HepG2 (cell line): ENCODE measurements around the gene PTPRCAP. TPM values are rescaled to one million over a fixed set of nuclear protein-coding genes. Genes with fewer than 3 reads are reported as not detected.

Experiments used
- ATAC-seq: fragments of 200-7000 bp; cut with Tn5 transposase; 3 replicates; pipeline ENCODE4 v1.9.1; 2020; ENCODE audit warnings: mild to moderate bottlenecking, moderate library complexity
- BruUV-seq: library from RNA; stranded (reverse); fragments of 400-500 nt; replicated peaks from 2 replicates; lab custom pipeline; 2021; lab: Mats Ljungman, UMichigan
- CTCF ChIA-PET: fragments of 300-600 bp; formaldehyde crosslinking; extraction: SDS; loops from one replicate; lab custom pipeline; 2021; ENCODE audit warnings: low total read pairs, inconsistent platforms, low intra/inter-chr PET ratio; lab: Yijun Ruan, JAX
- POLR2A ChIA-PET: fragments of 350-600 bp; sonication (Branson Sonifier 250); formaldehyde crosslinking; loops from one replicate; lab custom pipeline; 2020; ENCODE audit warnings: antibody characterized with exemption, inconsistent platforms; lab: Yijun Ruan, JAX
- DNase-seq: peaks from one replicate; pipeline ENCODE4 v3.0.0-alpha.2; 2015; ENCODE audit warnings: low spot score
- FAIRE-seq: peaks from 3 replicates; lab custom pipeline; 2011; peaks lifted over from hg19 to GRCh38; lab: Jason Lieb, UNC
- H2AFZ ChIP-seq: one replicate; pipeline ENCODE4 v1.6.1; 2011; ENCODE audit warnings: low read length, inconsistent platforms
- H3K27ac ChIP-seq: fragments of 300-600 bp; 3 replicates; pipeline ENCODE4 v1.8.0; 2011; ENCODE audit warnings: mixed run types, mild to moderate bottlenecking, mixed read lengths, low read length, inconsistent platforms; ENCODE audit not compliant: insufficient read depth; ENCODE audit errors: extremely low read length
- H3K27me3 ChIP-seq, 2 experiments: fragments of 200-600 bp in 1 of 2; 2 replicates in 1 of 2; 3 replicates in 1 of 2; pipeline versions ENCODE4 v1.6.0 to v1.8.0; 2011; ENCODE audit warnings: low read length in 2 of 2, mild to moderate bottlenecking in 2 of 2, moderate library complexity in 2 of 2, inconsistent platforms in 1 of 2; ENCODE audit not compliant: insufficient read depth in 2 of 2, control insufficient read depth in 1 of 2
- H3K36me3 ChIP-seq, 2 experiments: fragments of 200-600 bp in 1 of 2; replicated peaks in 1 of 2; 2 replicates in 1 of 2; 3 replicates in 1 of 2; pipeline versions ENCODE4 v1.5.1 to v1.8.0; 2011; ENCODE audit warnings: low read length in 2 of 2, inconsistent platforms in 1 of 2; ENCODE audit not compliant: insufficient read depth in 2 of 2, control insufficient read depth in 1 of 2
- H3K4me1 ChIP-seq: 2 replicates; pipeline ENCODE4 v1.5.1; 2012; ENCODE audit warnings: low read length, inconsistent platforms; ENCODE audit not compliant: insufficient read depth
- H3K4me2 ChIP-seq: 2 replicates; pipeline ENCODE4 v1.6.0; 2011; ENCODE audit warnings: low read depth, low read length, inconsistent platforms
- H3K4me3 ChIP-seq, 3 experiments: fragments of 200-600 bp in 1 of 3; sonication (generic), shearing (Covaris generic) in 1 of 3; replicated peaks in 1 of 3; 2 replicates each; pipeline ENCODE4 v1.5.1; 2011 to 2016; ENCODE audit warnings: low read length in 3 of 3, inconsistent platforms in 2 of 3, low read depth in 2 of 3, mild to moderate bottlenecking in 2 of 3, control low read depth in 1 of 3, mixed read lengths in 1 of 3; ENCODE audit not compliant: insufficient read depth in 1 of 3
- H3K79me2 ChIP-seq: one replicate; pipeline ENCODE4 v1.6.1; 2011; ENCODE audit warnings: low read length, inconsistent platforms; ENCODE audit not compliant: insufficient read depth
- H3K9ac ChIP-seq: 2 replicates; pipeline ENCODE4 v1.6.0; 2011; ENCODE audit warnings: mild to moderate bottlenecking, low read depth, low read length, inconsistent platforms; ENCODE audit not compliant: insufficient read depth
- H3K9me3 ChIP-seq: 2 replicates; pipeline ENCODE4 v1.5.1; 2012; ENCODE audit warnings: mild to moderate bottlenecking, low read length
- H4K20me1 ChIP-seq: 2 replicates; pipeline ENCODE4 v1.6.0; 2011; ENCODE audit warnings: inconsistent platforms, mild to moderate bottlenecking, low read length, moderate library complexity; ENCODE audit not compliant: insufficient read depth
- MIER3 ChIP-seq: IDR thresholded peaks from 2 replicates; pipeline ENCODE4 v1.6.1; 2016; ENCODE audit warnings: missing compliant biosample characterization, borderline replicate concordance
- WGBS: methylation state at CpG from one replicate; pipeline ENCODE4 v1.1.6; 2017; ENCODE audit warnings: low lambda C conversion rate; 5-methylcytosine and 5-hydroxymethylcytosine counted together
- in situ Hi-C: cut with HindIII; loops from 2 replicates; pipeline ENCODE4 v1.10.0; 2017; ENCODE audit warnings: low pct_unique_long_range_greater_than_20kb; ENCODE audit not compliant: extremely low pct_ligation_motif_present
- intact Hi-C: fragments of 100-400 bp; cut with micrococcal nuclease; formaldehyde crosslinking; loops from one replicate; pipeline ENCODE4 v1.10.0; 2022; ENCODE audit not compliant: unreplicated experiment
- polyA plus RNA-seq, 8 experiments: library from polyadenylated mRNA; depleted of rRNA in 3 of 8; stranded (reverse) in 7 of 8; unstranded in 1 of 8; fragments of >200 nt; fragmentation: Illumina TruSeq in 4 of 8; extraction: Trizol in 4 of 8; gene quantifications; 2 replicates each; pipeline versions ENCODE4 v1.2.1 to v1.2.3, GENCODE V29; 2011 to 2016; ENCODE audit warnings: low read depth in 4 of 8, missing spikeins in 1 of 8, mixed read lengths in 1 of 8; ENCODE audit not compliant: insufficient read depth in 1 of 8
- total RNA-seq, 5 experiments: library from RNA; depleted of rRNA; stranded (reverse); fragments of >200 nt; fragmentation: Illumina TruSeq; extraction: Trizol; gene quantifications; 2 replicates each; pipeline ENCODE4 v1.2.3, GENCODE V29; 2016; ENCODE audit warnings: low read depth in 1 of 5
- TF ChIP-seq, protein P1 (sequence below): sonication (generic); formaldehyde crosslinking; IDR thresholded peaks from 2 replicates; pipeline ENCODE4 v1.4.0; 2020; ENCODE audit warnings: missing genetic modification reagents, borderline replicate concordance
- TF ChIP-seq, protein P2 (sequence below): sonication (generic); formaldehyde crosslinking; IDR thresholded peaks from 2 replicates; pipeline ENCODE4 v1.5.1; 2020; ENCODE audit warnings: mild to moderate bottlenecking, missing genetic modification reagents, moderate library complexity

Gene PTPRCAP
- total and polyA plus RNA-seq, 2 of the 13 experiments (the other 11 are each of a cell fraction or from before 2014, with no cell fraction given), result 0.60 to 0.70 TPM

DNA sequence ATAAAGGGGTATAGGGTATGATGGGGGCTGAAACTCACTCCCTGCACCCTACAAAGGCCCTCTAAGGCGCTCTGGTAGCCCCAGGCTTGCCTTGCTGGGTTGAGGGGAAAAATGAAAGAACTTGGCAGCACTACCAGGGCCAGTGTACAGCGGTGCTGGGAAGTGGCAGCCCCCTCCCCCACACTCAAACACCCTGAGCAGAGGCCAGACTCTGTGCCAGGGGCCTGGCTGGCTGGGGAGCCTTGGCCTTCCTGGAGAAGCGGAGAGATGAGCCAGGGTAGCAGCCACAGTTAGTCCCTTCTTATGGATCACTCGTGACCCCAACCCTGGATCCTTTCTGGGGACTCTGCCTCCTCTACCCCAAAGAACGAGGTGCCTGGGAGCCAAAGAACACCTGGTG is 28.9 kb upstream of the PTPRCAP start:
- POLR2A ChIA-PET, result interaction anchor here (2.2 to 2.5 kb wide), 2 partner anchors 65 to 75 kb away, joined by 10 to 16 read pairs; partner anchors contain the start of genes PPP1CA and RAD9A
- H3K27me3 ChIP-seq, result no peaks in the 10 kb centered on the region
- no peak overlapping the region for H3K4me3 ChIP-seq
- ATAC-seq (no peak), FAIRE-seq (no peak), DNase-seq (no peak)
- no peak overlapping the region for H2AFZ ChIP-seq
- 94% methylated on average over 5 of the region's 5 CpGs for WGBS
- no peaks in the 10 kb centered on the region for H3K79me2 ChIP-seq
- in situ Hi-C loops (loop anchor here (5.0 kb wide), 1 partner anchor 64 kb away; the partner anchor contains the start of genes PPP1CA and TBC1D10C), intact Hi-C loops (no loop called here)
- no peak overlapping the region for H3K27ac ChIP-seq
- no peaks in the 10 kb centered on the region for H3K9me3 ChIP-seq
- no peaks in the 10 kb centered on the region for H4K20me1 ChIP-seq
- CTCF ChIA-PET, result no interaction called here
- H3K4me2 ChIP-seq, result no peak overlapping the region
- peaks cover 56% of the 10 kb centered on the region for H3K4me1 ChIP-seq
- no peak for TF ChIP-seq MIER3 (CRISPR knock-in tag)
- TF ChIP-seq, protein P1, sequence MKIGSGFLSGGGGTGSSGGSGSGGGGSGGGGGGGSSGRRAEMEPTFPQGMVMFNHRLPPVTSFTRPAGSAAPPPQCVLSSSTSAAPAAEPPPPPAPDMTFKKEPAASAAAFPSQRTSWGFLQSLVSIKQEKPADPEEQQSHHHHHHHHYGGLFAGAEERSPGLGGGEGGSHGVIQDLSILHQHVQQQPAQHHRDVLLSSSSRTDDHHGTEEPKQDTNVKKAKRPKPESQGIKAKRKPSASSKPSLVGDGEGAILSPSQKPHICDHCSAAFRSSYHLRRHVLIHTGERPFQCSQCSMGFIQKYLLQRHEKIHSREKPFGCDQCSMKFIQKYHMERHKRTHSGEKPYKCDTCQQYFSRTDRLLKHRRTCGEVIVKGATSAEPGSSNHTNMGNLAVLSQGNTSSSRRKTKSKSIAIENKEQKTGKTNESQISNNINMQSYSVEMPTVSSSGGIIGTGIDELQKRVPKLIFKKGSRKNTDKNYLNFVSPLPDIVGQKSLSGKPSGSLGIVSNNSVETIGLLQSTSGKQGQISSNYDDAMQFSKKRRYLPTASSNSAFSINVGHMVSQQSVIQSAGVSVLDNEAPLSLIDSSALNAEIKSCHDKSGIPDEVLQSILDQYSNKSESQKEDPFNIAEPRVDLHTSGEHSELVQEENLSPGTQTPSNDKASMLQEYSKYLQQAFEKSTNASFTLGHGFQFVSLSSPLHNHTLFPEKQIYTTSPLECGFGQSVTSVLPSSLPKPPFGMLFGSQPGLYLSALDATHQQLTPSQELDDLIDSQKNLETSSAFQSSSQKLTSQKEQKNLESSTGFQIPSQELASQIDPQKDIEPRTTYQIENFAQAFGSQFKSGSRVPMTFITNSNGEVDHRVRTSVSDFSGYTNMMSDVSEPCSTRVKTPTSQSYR (CRISPR knock-in tag), result peak; percentile 58; the same call in 1 of the 2 replicates
- TF ChIP-seq, protein P2, sequence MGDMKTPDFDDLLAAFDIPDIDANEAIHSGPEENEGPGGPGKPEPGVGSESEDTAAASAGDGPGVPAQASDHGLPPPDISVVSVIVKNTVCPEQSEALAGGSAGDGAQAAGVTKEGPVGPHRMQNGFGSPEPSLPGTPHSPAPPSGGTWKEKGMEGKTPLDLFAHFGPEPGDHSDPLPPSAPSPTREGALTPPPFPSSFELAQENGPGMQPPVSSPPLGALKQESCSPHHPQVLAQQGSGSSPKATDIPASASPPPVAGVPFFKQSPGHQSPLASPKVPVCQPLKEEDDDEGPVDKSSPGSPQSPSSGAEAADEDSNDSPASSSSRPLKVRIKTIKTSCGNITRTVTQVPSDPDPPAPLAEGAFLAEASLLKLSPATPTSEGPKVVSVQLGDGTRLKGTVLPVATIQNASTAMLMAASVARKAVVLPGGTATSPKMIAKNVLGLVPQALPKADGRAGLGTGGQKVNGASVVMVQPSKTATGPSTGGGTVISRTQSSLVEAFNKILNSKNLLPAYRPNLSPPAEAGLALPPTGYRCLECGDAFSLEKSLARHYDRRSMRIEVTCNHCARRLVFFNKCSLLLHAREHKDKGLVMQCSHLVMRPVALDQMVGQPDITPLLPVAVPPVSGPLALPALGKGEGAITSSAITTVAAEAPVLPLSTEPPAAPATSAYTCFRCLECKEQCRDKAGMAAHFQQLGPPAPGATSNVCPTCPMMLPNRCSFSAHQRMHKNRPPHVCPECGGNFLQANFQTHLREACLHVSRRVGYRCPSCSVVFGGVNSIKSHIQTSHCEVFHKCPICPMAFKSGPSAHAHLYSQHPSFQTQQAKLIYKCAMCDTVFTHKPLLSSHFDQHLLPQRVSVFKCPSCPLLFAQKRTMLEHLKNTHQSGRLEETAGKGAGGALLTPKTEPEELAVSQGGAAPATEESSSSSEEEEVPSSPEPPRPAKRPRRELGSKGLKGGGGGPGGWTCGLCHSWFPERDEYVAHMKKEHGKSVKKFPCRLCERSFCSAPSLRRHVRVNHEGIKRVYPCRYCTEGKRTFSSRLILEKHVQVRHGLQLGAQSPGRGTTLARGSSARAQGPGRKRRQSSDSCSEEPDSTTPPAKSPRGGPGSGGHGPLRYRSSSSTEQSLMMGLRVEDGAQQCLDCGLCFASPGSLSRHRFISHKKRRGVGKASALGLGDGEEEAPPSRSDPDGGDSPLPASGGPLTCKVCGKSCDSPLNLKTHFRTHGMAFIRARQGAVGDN, result 0 out of 2 replicates have a peak, but pooled peaks have one; percentile 2
- H3K36me3 ChIP-seq, result no peaks in the 10 kb centered on the region
- no TSS peak for BruUV-seq
- H3K9ac ChIP-seq, result no peak overlapping the region
